Measurements from ENCODE around the gene STAMBPL1.

DNA sequence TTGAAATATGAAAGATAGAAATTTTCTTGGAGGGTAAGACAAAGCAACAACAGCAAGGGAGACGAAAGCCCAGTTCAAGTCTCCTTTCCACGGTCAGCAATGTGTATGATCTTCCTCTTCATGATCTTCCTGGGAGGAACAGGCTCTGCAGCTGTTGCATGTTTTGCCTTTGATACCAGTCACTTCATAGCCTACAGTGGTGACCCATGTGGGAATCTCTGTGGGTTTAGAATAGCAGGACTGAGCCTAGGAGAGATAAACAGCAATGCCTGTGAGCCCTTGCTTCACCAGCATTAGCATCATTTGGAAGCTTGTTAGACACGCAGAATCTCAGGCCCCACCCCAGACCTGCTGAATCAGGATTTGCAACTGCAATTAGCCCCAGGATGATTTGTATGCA lies 31.8 kb downstream of the STAMBPL1 start:
- no peak for TF ChIP-seq CTCF (IDR thresholded peaks at IDR 0.05; ENCODE audit: poor library complexity)
- no peak for TF ChIP-seq EZH2 (IDR thresholded peaks at IDR 0.05; ENCODE audit: borderline replicate concordance)
- no peak for TF ChIP-seq EZH2phosphoT487 (IDR thresholded peaks at IDR 0.05; ENCODE audit: low read depth, severe bottlenecking, unreplicated experiment)
